Measurements from ENCODE around the gene SHC3.

The SHC3 gene

GRCh38 chr9:89104821-89105220, 73.8 kb downstream of the SHC3 start:
- DNase-seq = no peak

- DNase-seq = no peak
Observed at GRCh38 chr9:89097219-89097618, 81.4 kb downstream of the SHC3 start.

- DNase-seq = no peak
Observed at GRCh38 chr9:89096807-89097206, 81.8 kb downstream of the SHC3 start.

GRCh38 chr9:89095761-89096528, 82.7 kb downstream of the SHC3 start:
- DNase-seq = no peak

- no peak for DNase-seq
Observed at GRCh38 chr9:89093201-89093975, 85.2 kb downstream of the SHC3 start.

- no peak for DNase-seq
Observed at GRCh38 chr9:89089176-89089575, 89.4 kb downstream of the SHC3 start.

DNA sequence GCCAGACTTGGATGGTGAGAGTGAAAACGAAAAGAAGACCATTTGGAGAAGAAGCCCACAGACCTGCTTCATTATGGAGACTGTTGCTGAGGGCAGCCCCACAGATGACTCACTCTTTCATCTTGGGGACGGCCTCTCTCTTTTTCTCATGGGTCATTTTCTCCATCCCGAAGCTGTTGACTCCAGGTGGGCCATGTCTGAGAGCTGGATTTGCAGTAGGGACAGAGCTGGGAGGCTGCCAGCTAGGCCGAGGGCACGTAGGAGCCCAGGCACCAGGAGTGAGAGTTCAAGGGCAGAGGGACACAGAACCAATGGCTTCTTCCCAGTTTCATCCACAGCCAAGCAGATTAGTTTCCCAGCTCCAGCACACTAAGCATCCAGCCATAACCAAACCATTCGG, 95.0 kb downstream of the SHC3 start:
- DNase-seq = no peak

GRCh38 chr9:89080193-89080592, 98.4 kb downstream of the SHC3 start:
- DNase-seq = no peak

- no peak for DNase-seq
Observed at GRCh38 chr9:89079391-89079790, 99.2 kb downstream of the SHC3 start.

- DNase-seq = no peak
Observed at GRCh38 chr9:89078860-89079259, 99.8 kb downstream of the SHC3 start.

DNA sequence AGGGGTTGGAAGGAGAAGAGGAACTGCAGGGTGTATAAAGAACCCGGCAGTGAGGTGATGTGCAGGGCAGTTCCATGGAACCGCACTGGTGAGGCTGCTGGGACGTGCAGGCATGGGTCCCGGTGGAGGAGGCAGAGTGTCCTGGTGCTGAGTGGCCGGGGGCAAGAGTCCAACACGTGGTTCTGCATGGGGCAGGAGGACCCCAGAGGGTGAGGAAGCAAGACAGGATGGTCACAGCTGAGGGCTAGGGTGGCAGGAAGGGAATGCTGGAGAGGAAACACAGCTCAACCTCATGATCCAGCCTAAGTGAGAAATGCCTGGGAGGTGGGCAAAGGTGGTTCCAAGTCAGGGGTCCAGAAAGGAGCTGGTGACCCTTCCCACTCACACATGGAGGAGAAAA, 100.2 kb downstream of the SHC3 start:
- DNase-seq = no peak

DNA sequence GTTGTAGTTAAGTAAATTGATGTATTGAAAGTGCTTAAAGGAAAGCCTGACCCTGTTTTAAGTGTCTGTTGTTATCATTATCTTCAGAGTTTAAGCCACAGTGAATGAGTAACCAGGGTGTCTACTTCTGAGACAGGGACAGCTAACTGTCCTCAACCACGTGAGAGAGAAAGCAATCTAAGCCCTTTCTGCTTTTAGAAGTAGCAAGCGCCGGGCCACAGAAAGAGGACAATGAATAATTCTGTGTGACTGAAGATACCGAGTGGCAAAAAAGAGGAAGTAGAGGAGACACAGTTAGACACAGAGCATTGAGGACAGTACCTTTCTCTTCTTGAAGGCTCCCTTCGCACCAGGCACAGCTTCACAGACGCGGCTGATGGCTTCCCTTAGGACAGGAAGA, 101.1 kb downstream of the SHC3 start:
- no peak for DNase-seq

DNA sequence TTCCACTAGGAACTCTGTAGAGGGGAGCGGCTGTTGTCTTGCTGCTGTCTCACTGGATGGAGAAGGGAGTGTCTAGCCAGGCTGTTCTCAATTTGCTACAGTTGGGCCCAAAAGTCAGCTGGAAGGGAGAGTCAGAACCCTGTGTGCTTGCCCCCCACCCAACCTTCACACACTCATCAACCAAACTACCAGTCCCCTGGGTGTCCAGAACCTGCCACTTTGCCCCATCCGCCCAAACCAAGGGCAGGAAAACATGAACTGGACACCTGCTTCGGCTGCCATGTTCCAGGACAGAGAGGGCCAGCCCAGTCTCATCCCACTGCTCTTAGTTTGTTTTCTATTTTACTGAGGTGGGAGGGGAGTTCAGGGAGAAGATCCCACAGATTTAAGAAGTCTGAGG, 105.2 kb downstream of the SHC3 start:
- DNase-seq = no peak

GRCh38 chr9:89071591-89071990, 107.0 kb downstream of the SHC3 start:
- no peak for DNase-seq

DNA sequence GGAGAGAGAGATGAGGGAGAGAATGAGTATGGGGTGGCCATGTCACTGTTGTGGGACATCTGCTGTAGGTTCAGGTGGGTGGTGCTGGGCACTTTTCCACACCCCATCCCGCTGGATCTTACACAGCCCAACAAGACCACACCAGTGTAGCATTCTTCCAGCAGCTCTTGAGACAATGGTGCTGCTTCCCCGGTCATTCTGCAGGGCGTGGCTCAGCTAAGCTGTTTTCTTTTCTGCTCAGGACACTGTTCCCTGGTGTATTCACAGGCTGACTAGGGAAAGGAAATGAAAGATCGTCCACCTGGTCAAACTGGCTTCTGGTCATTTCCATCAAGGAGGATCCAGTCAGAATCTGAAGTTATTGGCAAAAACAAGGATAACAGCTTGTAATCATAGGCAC, 111.8 kb downstream of the SHC3 start:
- no peak for DNase-seq

- no peak for DNase-seq
Observed at GRCh38 chr9:89065921-89066320, 112.7 kb downstream of the SHC3 start.

DNA sequence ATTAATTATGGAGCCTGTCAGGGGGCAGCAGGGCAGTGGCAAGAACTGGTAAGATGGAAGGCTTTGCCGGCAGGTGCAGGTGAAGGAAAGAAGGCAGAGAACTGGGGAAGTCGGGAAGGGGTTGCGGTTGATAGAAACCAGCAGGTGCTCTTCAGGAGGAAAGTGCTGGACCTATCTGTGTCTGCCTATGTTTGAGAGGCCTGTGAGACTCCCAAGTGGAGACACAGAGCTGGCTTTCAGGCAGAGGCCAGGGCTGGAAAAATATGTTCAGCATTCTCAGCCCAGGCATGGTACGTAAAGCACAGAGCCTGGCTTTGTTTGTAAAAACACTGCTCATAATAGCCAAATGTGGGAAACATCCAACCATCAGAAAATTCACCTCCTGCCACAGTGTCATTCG, 117.8 kb downstream of the SHC3 start:
- no peak for DNase-seq

- no peak for DNase-seq
Observed at GRCh38 chr9:89059925-89060506, 118.6 kb downstream of the SHC3 start.

DNA sequence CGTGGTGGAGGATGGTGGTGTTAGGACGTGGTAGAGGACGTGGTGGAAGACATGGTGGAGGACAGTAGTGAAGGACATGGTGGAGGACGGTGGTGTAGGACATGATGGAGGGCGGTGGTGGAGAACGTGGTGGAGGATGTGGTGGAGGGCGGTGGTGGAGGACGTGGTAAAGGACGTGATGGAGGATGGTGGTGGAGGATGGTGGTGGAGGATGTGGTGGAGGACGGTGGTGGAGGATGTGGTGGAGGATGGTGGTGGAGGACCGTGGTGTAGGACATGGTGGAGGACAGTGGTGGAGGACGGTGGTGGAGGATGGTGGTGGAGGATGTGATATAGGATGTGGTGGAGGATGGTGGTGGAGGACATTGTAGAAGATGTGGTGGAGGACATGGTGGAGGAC, 119.7 kb downstream of the SHC3 start:
- DNase-seq = no peak

DNA sequence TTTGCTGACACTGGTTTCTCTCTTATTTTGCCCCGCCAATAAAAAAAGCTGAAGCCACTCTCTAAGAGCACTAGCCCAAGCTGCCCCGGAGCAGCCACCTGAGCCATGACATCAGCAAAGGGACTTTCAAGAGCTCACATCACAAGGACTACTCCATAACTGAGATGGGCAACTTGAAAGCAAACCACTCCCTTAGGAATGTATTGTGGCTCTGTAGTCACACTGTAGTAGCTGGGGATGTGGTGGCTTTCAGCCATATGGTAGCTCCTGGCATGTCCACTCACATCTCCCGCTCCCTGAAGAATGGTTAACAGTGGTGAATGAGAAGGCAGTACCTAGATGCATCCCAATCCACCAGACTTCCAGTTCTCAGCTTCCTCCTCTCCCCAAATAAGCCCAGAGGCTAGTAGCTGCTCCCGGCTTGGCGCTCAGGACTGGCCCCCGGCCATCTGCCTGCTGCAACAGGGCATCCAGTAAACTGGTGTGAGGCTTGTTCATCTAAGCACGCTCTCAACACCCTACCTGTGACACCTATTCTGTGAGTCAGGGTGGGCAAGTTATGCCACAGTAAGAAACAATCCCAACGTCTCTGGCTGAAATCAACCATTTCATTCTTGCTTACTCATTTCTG, 123.6 kb downstream of the SHC3 start:
- no peak for DNase-seq

- DNase-seq = no peak
Observed at GRCh38 chr9:89053301-89053700, 125.3 kb downstream of the SHC3 start.

GRCh38 chr9:89052470-89053097, 126.0 kb downstream of the SHC3 start:
- DNase-seq = no peak

GRCh38 chr9:89051421-89052025, 127.1 kb downstream of the SHC3 start:
- DNase-seq = no peak
